Measurements from ENCODE around the gene DPF1.

- TF ChIP-seq CTCF (IDR thresholded peaks at IDR 0.05) (no peak), POLR2A (IDR thresholded peaks at IDR 0.05) (no peak)
Measured at GRCh38 chr19:38182536-38183210, 41.3 kb downstream of the DPF1 start.

All from lower leg skin (tissue), 3 donors.